C4-2B (cell line): ENCODE measurements around the gene LARP4B.

ENCODE experiments used
- ZFX ChIP-seq: fragments of 450-650 bp; IDR thresholded peaks from 2 replicates; pipeline ENCODE4 v1.6.1; 2017
- TF ChIP-seq, protein P1 (sequence below): fragments of 450-650 bp; conservative IDR thresholded peaks from 2 replicates; pipeline ENCODE4 v1.5.1; 2017; ENCODE audit warnings: mild to moderate bottlenecking

DNA sequence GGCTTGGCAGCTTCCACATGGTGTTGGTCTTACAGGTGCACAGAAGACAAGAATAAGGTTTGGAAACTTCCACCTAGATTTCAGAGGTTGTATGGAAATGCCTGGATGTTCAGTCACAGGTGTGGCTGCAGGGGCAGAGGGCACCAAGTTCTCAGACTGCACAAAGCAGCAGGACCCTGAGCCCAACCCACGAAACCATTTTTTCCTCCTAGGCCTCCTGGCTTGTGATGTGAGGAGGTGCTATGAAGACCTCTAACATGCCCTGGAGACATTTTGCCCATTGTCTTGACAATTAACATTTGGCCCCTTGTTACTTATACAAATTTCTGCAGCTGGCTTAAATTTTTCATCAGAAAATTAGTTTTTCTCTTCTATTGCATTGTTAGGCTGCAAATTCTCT is 134.3 kb downstream of the LARP4B start:
- TF ChIP-seq, protein P1, sequence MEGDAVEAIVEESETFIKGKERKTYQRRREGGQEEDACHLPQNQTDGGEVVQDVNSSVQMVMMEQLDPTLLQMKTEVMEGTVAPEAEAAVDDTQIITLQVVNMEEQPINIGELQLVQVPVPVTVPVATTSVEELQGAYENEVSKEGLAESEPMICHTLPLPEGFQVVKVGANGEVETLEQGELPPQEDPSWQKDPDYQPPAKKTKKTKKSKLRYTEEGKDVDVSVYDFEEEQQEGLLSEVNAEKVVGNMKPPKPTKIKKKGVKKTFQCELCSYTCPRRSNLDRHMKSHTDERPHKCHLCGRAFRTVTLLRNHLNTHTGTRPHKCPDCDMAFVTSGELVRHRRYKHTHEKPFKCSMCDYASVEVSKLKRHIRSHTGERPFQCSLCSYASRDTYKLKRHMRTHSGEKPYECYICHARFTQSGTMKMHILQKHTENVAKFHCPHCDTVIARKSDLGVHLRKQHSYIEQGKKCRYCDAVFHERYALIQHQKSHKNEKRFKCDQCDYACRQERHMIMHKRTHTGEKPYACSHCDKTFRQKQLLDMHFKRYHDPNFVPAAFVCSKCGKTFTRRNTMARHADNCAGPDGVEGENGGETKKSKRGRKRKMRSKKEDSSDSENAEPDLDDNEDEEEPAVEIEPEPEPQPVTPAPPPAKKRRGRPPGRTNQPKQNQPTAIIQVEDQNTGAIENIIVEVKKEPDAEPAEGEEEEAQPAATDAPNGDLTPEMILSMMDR: no peak
- TF ChIP-seq ZFX: no peak
